Measurements from ENCODE around the gene ATOSB.

The ATOSB gene

DNA sequence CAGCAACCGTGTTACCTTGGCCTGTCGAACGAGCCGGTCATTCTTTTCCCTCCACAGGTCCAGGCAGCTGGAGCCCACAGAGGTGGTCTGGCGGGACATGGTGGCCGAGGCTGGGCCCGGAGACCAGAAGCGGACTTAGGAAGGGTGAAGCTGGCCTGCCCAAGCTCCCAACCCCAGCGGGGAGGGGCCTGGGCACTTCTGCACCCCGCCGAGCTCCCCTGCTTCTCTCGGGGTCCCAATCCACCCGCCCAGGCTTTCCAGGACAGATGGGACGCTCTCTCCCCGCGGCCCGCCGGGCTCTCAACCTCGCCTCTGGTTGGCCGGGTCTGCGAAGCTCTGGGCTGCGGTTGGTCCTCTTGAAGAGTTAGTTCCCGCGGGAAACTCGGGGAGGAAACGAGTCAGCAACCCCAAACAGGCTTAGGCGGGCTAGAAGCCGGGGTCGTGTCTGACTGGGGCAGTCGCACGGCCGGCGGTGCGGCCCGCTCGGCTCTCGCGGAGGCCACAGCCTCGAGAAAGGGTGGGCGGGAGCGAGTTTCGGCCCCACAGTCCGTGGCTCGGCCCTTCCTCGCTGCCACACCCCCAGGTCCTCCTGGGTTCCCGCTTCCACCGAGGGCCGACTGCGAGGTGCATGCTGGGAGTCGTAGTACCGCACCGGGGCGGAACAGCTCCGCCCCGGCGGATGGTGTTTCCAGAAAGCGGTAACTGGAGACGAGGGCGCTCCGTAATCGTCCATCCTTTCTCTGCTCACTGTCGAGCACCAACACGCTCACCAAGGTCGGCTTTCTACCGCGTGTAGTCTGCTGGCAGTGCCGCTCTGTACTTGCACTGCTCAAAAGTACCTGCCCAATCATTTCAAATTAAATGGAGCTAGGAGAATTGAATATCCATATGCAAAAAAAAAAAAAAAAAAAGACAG, 36.0 kb downstream of the ATOSB start, which contains the start of gene FANCG (continued):
- TF ChIP-seq KLF7 (tag by site-specific recombination; IDR thresholded peaks at IDR 0.05; ENCODE audit: borderline replicate concordance) = peak; percentile 49; the same call in 1 of the 2 replicates
- no peak for TF ChIP-seq ZNF585B (tag by site-specific recombination; IDR thresholded peaks at IDR 0.05)
- no peak for TF ChIP-seq YY1 (tag by site-specific recombination; IDR thresholded peaks at IDR 0.05)
- no peak for TF ChIP-seq ZNF155 (tag by site-specific recombination; IDR thresholded peaks at IDR 0.05)
- TF ChIP-seq ZNF785 (tag by site-specific recombination; IDR thresholded peaks at IDR 0.05) = no peak
- no peak; the same call in 1 of the 2 replicates for TF ChIP-seq ZFP37 (tag by site-specific recombination; IDR thresholded peaks at IDR 0.05)
- TF ChIP-seq, protein P1, sequence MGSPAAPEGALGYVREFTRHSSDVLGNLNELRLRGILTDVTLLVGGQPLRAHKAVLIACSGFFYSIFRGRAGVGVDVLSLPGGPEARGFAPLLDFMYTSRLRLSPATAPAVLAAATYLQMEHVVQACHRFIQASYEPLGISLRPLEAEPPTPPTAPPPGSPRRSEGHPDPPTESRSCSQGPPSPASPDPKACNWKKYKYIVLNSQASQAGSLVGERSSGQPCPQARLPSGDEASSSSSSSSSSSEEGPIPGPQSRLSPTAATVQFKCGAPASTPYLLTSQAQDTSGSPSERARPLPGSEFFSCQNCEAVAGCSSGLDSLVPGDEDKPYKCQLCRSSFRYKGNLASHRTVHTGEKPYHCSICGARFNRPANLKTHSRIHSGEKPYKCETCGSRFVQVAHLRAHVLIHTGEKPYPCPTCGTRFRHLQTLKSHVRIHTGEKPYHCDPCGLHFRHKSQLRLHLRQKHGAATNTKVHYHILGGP (tag by site-specific recombination; IDR thresholded peaks at IDR 0.05) = no peak
- TF ChIP-seq, protein P2, sequence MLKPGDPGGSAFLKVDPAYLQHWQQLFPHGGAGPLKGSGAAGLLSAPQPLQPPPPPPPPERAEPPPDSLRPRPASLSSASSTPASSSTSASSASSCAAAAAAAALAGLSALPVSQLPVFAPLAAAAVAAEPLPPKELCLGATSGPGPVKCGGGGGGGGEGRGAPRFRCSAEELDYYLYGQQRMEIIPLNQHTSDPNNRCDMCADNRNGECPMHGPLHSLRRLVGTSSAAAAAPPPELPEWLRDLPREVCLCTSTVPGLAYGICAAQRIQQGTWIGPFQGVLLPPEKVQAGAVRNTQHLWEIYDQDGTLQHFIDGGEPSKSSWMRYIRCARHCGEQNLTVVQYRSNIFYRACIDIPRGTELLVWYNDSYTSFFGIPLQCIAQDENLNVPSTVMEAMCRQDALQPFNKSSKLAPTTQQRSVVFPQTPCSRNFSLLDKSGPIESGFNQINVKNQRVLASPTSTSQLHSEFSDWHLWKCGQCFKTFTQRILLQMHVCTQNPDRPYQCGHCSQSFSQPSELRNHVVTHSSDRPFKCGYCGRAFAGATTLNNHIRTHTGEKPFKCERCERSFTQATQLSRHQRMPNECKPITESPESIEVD (tag by site-specific recombination; IDR thresholded peaks at IDR 0.05) = no peak
- TF ChIP-seq SP2 (tag by site-specific recombination; IDR thresholded peaks at IDR 0.05) = peak; percentile 89
- no peak for TF ChIP-seq ZNF654 (tag by site-specific recombination; IDR thresholded peaks at IDR 0.05; ENCODE audit: low read depth)
- no peak for TF ChIP-seq ZNF112 (tag by site-specific recombination; IDR thresholded peaks at IDR 0.05)
- TF ChIP-seq GFI1B (tag by site-specific recombination; IDR thresholded peaks at IDR 0.05) = no peak
- TF ChIP-seq ZNF600 (tag by site-specific recombination; IDR thresholded peaks at IDR 0.05) = peak; percentile 73; the same call in 1 of the 2 replicates
- peak; percentile 57; the same call in 1 of the 2 replicates for TF ChIP-seq ZNF629 (tag by site-specific recombination; IDR thresholded peaks at IDR 0.05)
- TF ChIP-seq ZNF416 (tag by site-specific recombination; IDR thresholded peaks at IDR 0.05) = no peak
- TF ChIP-seq ZBTB17 (tag by site-specific recombination; IDR thresholded peaks at IDR 0.05) = peak; percentile 99
- TF ChIP-seq SALL2 (tag by site-specific recombination; IDR thresholded peaks at IDR 0.05; ENCODE audit: borderline replicate concordance) = no peak
- TF ChIP-seq ZNF2 (tag by site-specific recombination; IDR thresholded peaks at IDR 0.05) = 0 out of 2 replicates have a peak, but pooled peaks have one; percentile 36
- peak; percentile 22; the same call in 1 of the 2 replicates for TF ChIP-seq ZNF394 (tag by site-specific recombination; IDR thresholded peaks at IDR 0.05; ENCODE audit: borderline replicate concordance)
- TF ChIP-seq ZNF791 (tag by site-specific recombination; IDR thresholded peaks at IDR 0.05) = no peak
- no peak; the same call in 1 of the 2 replicates for TF ChIP-seq ZNF501 (tag by site-specific recombination; IDR thresholded peaks at IDR 0.05)
- no peak for TF ChIP-seq ZNF19 (tag by site-specific recombination; IDR thresholded peaks at IDR 0.05; ENCODE audit: low read depth)
- TF ChIP-seq ZNF138 (tag by site-specific recombination; IDR thresholded peaks at IDR 0.05; ENCODE audit: borderline replicate concordance) = no peak
- TF ChIP-seq TRIM28 (IDR thresholded peaks at IDR 0.05; ENCODE audit: borderline replicate concordance, low read length) = no peak
- no peak for TF ChIP-seq ZNF133 (tag by site-specific recombination; IDR thresholded peaks at IDR 0.05)
- TF ChIP-seq, protein P3, sequence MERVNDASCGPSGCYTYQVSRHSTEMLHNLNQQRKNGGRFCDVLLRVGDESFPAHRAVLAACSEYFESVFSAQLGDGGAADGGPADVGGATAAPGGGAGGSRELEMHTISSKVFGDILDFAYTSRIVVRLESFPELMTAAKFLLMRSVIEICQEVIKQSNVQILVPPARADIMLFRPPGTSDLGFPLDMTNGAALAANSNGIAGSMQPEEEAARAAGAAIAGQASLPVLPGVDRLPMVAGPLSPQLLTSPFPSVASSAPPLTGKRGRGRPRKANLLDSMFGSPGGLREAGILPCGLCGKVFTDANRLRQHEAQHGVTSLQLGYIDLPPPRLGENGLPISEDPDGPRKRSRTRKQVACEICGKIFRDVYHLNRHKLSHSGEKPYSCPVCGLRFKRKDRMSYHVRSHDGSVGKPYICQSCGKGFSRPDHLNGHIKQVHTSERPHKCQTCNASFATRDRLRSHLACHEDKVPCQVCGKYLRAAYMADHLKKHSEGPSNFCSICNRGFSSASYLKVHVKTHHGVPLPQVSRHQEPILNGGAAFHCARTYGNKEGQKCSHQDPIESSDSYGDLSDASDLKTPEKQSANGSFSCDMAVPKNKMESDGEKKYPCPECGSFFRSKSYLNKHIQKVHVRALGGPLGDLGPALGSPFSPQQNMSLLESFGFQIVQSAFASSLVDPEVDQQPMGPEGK (tag by site-specific recombination; IDR thresholded peaks at IDR 0.05) = peak; percentile 76
- TF ChIP-seq, protein P4, sequence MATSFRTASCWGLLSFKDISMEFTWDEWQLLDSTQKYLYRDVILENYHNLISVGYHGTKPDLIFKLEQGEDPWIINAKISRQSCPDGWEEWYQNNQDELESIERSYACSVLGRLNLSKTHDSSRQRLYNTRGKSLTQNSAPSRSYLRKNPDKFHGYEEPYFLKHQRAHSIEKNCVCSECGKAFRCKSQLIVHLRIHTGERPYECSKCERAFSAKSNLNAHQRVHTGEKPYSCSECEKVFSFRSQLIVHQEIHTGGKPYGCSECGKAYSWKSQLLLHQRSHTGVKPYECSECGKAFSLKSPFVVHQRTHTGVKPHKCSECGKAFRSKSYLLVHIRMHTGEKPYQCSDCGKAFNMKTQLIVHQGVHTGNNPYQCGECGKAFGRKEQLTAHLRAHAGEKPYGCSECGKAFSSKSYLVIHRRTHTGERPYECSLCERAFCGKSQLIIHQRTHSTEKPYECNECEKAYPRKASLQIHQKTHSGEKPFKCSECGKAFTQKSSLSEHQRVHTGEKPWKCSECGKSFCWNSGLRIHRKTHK (tag by site-specific recombination; IDR thresholded peaks at IDR 0.05) = no peak
- TF ChIP-seq, protein P5, sequence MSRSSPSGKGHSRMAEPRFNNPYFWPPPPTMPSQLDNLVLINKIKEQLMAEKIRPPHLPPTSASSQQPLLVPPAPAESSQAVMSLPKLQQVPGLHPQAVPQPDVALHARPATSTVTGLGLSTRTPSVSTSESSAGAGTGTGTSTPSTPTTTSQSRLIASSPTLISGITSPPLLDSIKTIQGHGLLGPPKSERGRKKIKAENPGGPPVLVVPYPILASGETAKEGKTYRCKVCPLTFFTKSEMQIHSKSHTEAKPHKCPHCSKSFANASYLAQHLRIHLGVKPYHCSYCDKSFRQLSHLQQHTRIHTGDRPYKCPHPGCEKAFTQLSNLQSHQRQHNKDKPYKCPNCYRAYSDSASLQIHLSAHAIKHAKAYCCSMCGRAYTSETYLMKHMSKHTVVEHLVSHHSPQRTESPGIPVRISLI (tag by site-specific recombination; IDR thresholded peaks at IDR 0.05) = 0 out of 2 replicates have a peak, but pooled peaks have one; percentile 24
- TF ChIP-seq YY2 (tag by site-specific recombination; IDR thresholded peaks at IDR 0.05) = 0 out of 2 replicates have a peak, but pooled peaks have one; percentile 28
- TF ChIP-seq, protein P6, sequence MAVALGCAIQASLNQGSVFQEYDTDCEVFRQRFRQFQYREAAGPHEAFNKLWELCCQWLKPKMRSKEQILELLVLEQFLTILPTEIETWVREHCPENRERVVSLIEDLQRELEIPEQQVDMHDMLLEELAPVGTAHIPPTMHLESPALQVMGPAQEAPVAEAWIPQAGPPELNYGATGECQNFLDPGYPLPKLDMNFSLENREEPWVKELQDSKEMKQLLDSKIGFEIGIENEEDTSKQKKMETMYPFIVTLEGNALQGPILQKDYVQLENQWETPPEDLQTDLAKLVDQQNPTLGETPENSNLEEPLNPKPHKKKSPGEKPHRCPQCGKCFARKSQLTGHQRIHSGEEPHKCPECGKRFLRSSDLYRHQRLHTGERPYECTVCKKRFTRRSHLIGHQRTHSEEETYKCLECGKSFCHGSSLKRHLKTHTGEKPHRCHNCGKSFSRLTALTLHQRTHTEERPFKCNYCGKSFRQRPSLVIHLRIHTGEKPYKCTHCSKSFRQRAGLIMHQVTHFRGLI (tag by site-specific recombination; IDR thresholded peaks at IDR 0.05) = peak; percentile 87
- no peak for TF ChIP-seq ZNF623 (tag by site-specific recombination; IDR thresholded peaks at IDR 0.05)
